ENCODE data around the gene HRH3. TPM values are rescaled to one million over a fixed set of nuclear protein-coding genes. Genes with fewer than 3 reads are reported as not detected.

The HRH3 gene
- total RNA-seq, 1 donor from 2014 or later: 0.52 TPM

GRCh38 chr20:62202676-62203377, 17.3 kb downstream of the HRH3 start:
- Histone ChIP-seq H3K4me1 (ENCODE audit: control insufficient read depth in 3 of 3, insufficient read depth in 3 of 3, low read length in 3 of 3) (peaks cover 0 to 7% (median 3%) of the 10 kb centered on the region in 3 donors), H3K36me3 (ENCODE audit: control insufficient read depth in 3 of 3, insufficient read depth in 3 of 3, low read length in 3 of 3) (peaks cover 32 to 56% (median 46%) of the 10 kb centered on the region in 3 donors), H3K27ac (ENCODE audit: low read depth, low read length) (no peak overlapping the region), H3K9ac (ENCODE audit: low read depth in 1 of 3, low read length in 3 of 3) (no peak overlapping the region), H3K27me3 (ENCODE audit: control insufficient read depth in 3 of 3, insufficient read depth in 3 of 3, low read length in 3 of 3) (no peaks in the 10 kb centered on the region), H3K4me3 (ENCODE audit: low read length in 3 of 3) (no peak overlapping the region), H3K9me3 (ENCODE audit: control insufficient read depth in 3 of 3, low read length in 3 of 3) (no peaks in the 10 kb centered on the region)

- Histone ChIP-seq H3K4me1 (ENCODE audit: control insufficient read depth in 3 of 3, insufficient read depth in 3 of 3, low read length in 3 of 3) (no peaks in the 10 kb centered on the region), H3K4me3 (ENCODE audit: low read length in 3 of 3) (no peak overlapping the region), H3K9me3 (ENCODE audit: control insufficient read depth in 3 of 3, low read length in 3 of 3) (no peaks in the 10 kb centered on the region), H3K9ac (ENCODE audit: low read depth in 1 of 3, low read length in 3 of 3) (no peak overlapping the region), H3K36me3 (ENCODE audit: control insufficient read depth in 3 of 3, insufficient read depth in 3 of 3, low read length in 3 of 3) (peaks cover 36 to 56% (median 49%) of the 10 kb centered on the region in 3 donors), H3K27ac (ENCODE audit: low read depth, low read length) (no peak overlapping the region), H3K27me3 (ENCODE audit: control insufficient read depth in 3 of 3, insufficient read depth in 3 of 3, low read length in 3 of 3) (no peaks in the 10 kb centered on the region)
Observed at GRCh38 chr20:62202083-62202395, 18.0 kb downstream of the HRH3 start.

GRCh38 chr20:62201173-62202082, 18.6 kb downstream of the HRH3 start:
- Histone ChIP-seq H3K27me3 (ENCODE audit: control insufficient read depth in 3 of 3, insufficient read depth in 3 of 3, low read length in 3 of 3) (no peaks in the 10 kb centered on the region), H3K36me3 (ENCODE audit: control insufficient read depth in 3 of 3, insufficient read depth in 3 of 3, low read length in 3 of 3) (peaks cover 36 to 56% (median 49%) of the 10 kb centered on the region in 3 donors), H3K4me1 (ENCODE audit: control insufficient read depth in 3 of 3, insufficient read depth in 3 of 3, low read length in 3 of 3) (no peaks in the 10 kb centered on the region)

GRCh38 chr20:62200491-62201172, 19.4 kb downstream of the HRH3 start:
- no peaks in the 10 kb centered on the region for H3K4me1 ChIP-seq (ENCODE audit: control insufficient read depth in 3 of 3, insufficient read depth in 3 of 3, low read length in 3 of 3)
- no peaks in the 10 kb centered on the region for H3K9me3 ChIP-seq (ENCODE audit: control insufficient read depth in 3 of 3, low read length in 3 of 3)
- no peak overlapping the region for H3K9ac ChIP-seq (ENCODE audit: low read depth in 1 of 3, low read length in 3 of 3)
- H3K27me3 ChIP-seq (ENCODE audit: control insufficient read depth in 3 of 3, insufficient read depth in 3 of 3, low read length in 3 of 3): no peaks in the 10 kb centered on the region
- no peak overlapping the region for H3K27ac ChIP-seq (ENCODE audit: low read depth, low read length)
- no peak overlapping the region for H3K4me3 ChIP-seq (ENCODE audit: low read length in 3 of 3)
- H3K36me3 ChIP-seq (ENCODE audit: control insufficient read depth in 3 of 3, insufficient read depth in 3 of 3, low read length in 3 of 3): peaks cover 39 to 57% (median 53%) of the 10 kb centered on the region in 3 donors

More at GRCh38 chr20:62201173-62202082, 18.6 kb downstream of the HRH3 start:
- H3K27ac ChIP-seq (ENCODE audit: low read depth, low read length): no peak overlapping the region
- no peaks in the 10 kb centered on the region for H3K9me3 ChIP-seq (ENCODE audit: control insufficient read depth in 3 of 3, low read length in 3 of 3)
- H3K9ac ChIP-seq (ENCODE audit: low read depth in 1 of 3, low read length in 3 of 3): no peak overlapping the region
- H3K4me3 ChIP-seq (ENCODE audit: low read length in 3 of 3): no peak overlapping the region

- Histone ChIP-seq H3K4me3 (ENCODE audit: low read length in 3 of 3) (no peak overlapping the region), H3K36me3 (ENCODE audit: control insufficient read depth in 3 of 3, insufficient read depth in 3 of 3, low read length in 3 of 3) (peaks cover 40 to 59% (median 56%) of the 10 kb centered on the region in 3 donors), H3K27ac (ENCODE audit: low read depth, low read length) (no peak overlapping the region), H3K9ac (ENCODE audit: low read depth in 1 of 3, low read length in 3 of 3) (no peak overlapping the region), H3K4me1 (ENCODE audit: control insufficient read depth in 3 of 3, insufficient read depth in 3 of 3, low read length in 3 of 3) (no peaks in the 10 kb centered on the region), H3K9me3 (ENCODE audit: control insufficient read depth in 3 of 3, low read length in 3 of 3) (no peaks in the 10 kb centered on the region), H3K27me3 (ENCODE audit: control insufficient read depth in 3 of 3, insufficient read depth in 3 of 3, low read length in 3 of 3) (no peaks in the 10 kb centered on the region)
Observed at GRCh38 chr20:62198931-62199330, 21.1 kb downstream of the HRH3 start.

GRCh38 chr20:62198496-62198895, 21.6 kb downstream of the HRH3 start:
- Histone ChIP-seq H3K4me3 (ENCODE audit: low read length in 3 of 3) (no peak overlapping the region), H3K27ac (ENCODE audit: low read depth, low read length) (no peak overlapping the region), H3K9ac (ENCODE audit: low read depth in 1 of 3, low read length in 3 of 3) (no peak overlapping the region), H3K27me3 (ENCODE audit: control insufficient read depth in 3 of 3, insufficient read depth in 3 of 3, low read length in 3 of 3) (no peaks in the 10 kb centered on the region), H3K4me1 (ENCODE audit: control insufficient read depth in 3 of 3, insufficient read depth in 3 of 3, low read length in 3 of 3) (no peaks in the 10 kb centered on the region), H3K36me3 (ENCODE audit: control insufficient read depth in 3 of 3, insufficient read depth in 3 of 3, low read length in 3 of 3) (peaks cover 42 to 59% (median 58%) of the 10 kb centered on the region in 3 donors), H3K9me3 (ENCODE audit: control insufficient read depth in 3 of 3, low read length in 3 of 3) (no peaks in the 10 kb centered on the region)

GRCh38 chr20:62197801-62198200, 22.3 kb downstream of the HRH3 start:
- Histone ChIP-seq H3K27me3 (ENCODE audit: control insufficient read depth in 3 of 3, insufficient read depth in 3 of 3, low read length in 3 of 3) (no peaks in the 10 kb centered on the region), H3K9ac (ENCODE audit: low read depth in 1 of 3, low read length in 3 of 3) (no peak overlapping the region), H3K36me3 (ENCODE audit: control insufficient read depth in 3 of 3, insufficient read depth in 3 of 3, low read length in 3 of 3) (peaks cover 44 to 58% (median 53%) of the 10 kb centered on the region in 3 donors), H3K4me3 (ENCODE audit: low read length in 3 of 3) (no peak overlapping the region), H3K4me1 (ENCODE audit: control insufficient read depth in 3 of 3, insufficient read depth in 3 of 3, low read length in 3 of 3) (no peaks in the 10 kb centered on the region), H3K27ac (ENCODE audit: low read depth, low read length) (no peak overlapping the region), H3K9me3 (ENCODE audit: control insufficient read depth in 3 of 3, low read length in 3 of 3) (no peaks in the 10 kb centered on the region)

- H3K27me3 ChIP-seq (ENCODE audit: control insufficient read depth in 3 of 3, insufficient read depth in 3 of 3, low read length in 3 of 3): no peaks in the 10 kb centered on the region
- no peak overlapping the region for H3K4me3 ChIP-seq (ENCODE audit: low read length in 3 of 3)
- H3K36me3 ChIP-seq (ENCODE audit: control insufficient read depth in 3 of 3, insufficient read depth in 3 of 3, low read length in 3 of 3): peaks cover 44 to 57% (median 53%) of the 10 kb centered on the region in 3 donors
- no peaks in the 10 kb centered on the region for H3K9me3 ChIP-seq (ENCODE audit: control insufficient read depth in 3 of 3, low read length in 3 of 3)
- H3K27ac ChIP-seq (ENCODE audit: low read depth, low read length): no peak overlapping the region
- H3K9ac ChIP-seq (ENCODE audit: low read depth in 1 of 3, low read length in 3 of 3): no peak overlapping the region
- H3K4me1 ChIP-seq (ENCODE audit: control insufficient read depth in 3 of 3, insufficient read depth in 3 of 3, low read length in 3 of 3): no peaks in the 10 kb centered on the region
Observed at GRCh38 chr20:62197311-62197710, 22.8 kb downstream of the HRH3 start.

- Histone ChIP-seq H3K36me3 (ENCODE audit: control insufficient read depth in 3 of 3, insufficient read depth in 3 of 3, low read length in 3 of 3) (peaks cover 37 to 48% (median 43%) of the 10 kb centered on the region in 3 donors), H3K9ac (ENCODE audit: low read depth in 1 of 3, low read length in 3 of 3) (no peak overlapping the region)
Observed at GRCh38 chr20:62196286-62196685, 23.8 kb downstream of the HRH3 start.

More at GRCh38 chr20:62196286-62196685, 23.8 kb downstream of the HRH3 start:
- no peak overlapping the region for H3K4me3 ChIP-seq (ENCODE audit: low read length in 3 of 3)
- H3K27me3 ChIP-seq (ENCODE audit: control insufficient read depth in 3 of 3, insufficient read depth in 3 of 3, low read length in 3 of 3): no peaks in the 10 kb centered on the region
- peaks cover 0 to 3% (median 3%) of the 10 kb centered on the region in 3 donors for H3K4me1 ChIP-seq (ENCODE audit: control insufficient read depth in 3 of 3, insufficient read depth in 3 of 3, low read length in 3 of 3)
- H3K27ac ChIP-seq (ENCODE audit: low read depth, low read length): no peak overlapping the region
- no peaks in the 10 kb centered on the region for H3K9me3 ChIP-seq (ENCODE audit: control insufficient read depth in 3 of 3, low read length in 3 of 3)

Measured in skeletal muscle tissue (tissue), 4 donors.